Measurements from ENCODE around the gene ITIH5.
"Not testable (repeated sequence)": the region's sequence is repeated elsewhere in the genome, so short reads cannot be mapped to it uniquely, and the experiment has no call there.

The ITIH5 gene

DNA sequence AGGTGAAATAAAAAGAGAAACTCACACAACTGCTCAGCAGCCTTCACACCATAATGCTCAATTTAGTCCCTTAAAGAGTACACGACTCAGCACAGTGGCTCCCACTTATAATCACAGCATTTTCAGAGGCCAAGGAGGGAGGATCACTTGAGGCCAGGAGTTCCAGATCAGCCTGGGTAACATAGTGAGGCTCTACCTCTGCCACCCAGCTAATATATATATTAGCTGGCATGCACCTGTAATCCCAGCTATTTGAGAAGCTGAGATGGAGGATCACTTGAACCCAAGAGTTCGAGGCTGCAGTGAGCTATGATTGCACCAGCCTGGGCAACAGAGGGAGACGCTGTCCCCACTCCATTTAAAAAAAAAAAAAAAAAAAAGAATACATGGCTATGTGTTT, 38.6 kb upstream of the ITIH5 start:
- no peak for DNase-seq (ENCODE audit: low read depth, low spot score)
- Histone ChIP-seq H3K36me3 (ENCODE audit: insufficient read depth, low read length) (no peaks in the 10 kb centered on the region), H3K9me3 (ENCODE audit: low read depth, low read length) (no peaks in the 10 kb centered on the region), H3K27ac (no peak overlapping the region), H3K4me3 (peak overlapping the region; percentile 60; the same call in 1 of the 2 replicates), H3K9ac (ENCODE audit: insufficient read length) (no peak overlapping the region)
- TF ChIP-seq POLR2AphosphoS5 (IDR thresholded peaks at IDR 0.05; ENCODE audit: borderline replicate concordance, low read depth, low read length) (no peak), EZH2 (IDR thresholded peaks at IDR 0.05) (no peak), FOXP2 (optimal IDR thresholded peaks at IDR 0.05; ENCODE audit: control extremely low read depth, extremely low read length, insufficient read depth) (no peak)

DNA sequence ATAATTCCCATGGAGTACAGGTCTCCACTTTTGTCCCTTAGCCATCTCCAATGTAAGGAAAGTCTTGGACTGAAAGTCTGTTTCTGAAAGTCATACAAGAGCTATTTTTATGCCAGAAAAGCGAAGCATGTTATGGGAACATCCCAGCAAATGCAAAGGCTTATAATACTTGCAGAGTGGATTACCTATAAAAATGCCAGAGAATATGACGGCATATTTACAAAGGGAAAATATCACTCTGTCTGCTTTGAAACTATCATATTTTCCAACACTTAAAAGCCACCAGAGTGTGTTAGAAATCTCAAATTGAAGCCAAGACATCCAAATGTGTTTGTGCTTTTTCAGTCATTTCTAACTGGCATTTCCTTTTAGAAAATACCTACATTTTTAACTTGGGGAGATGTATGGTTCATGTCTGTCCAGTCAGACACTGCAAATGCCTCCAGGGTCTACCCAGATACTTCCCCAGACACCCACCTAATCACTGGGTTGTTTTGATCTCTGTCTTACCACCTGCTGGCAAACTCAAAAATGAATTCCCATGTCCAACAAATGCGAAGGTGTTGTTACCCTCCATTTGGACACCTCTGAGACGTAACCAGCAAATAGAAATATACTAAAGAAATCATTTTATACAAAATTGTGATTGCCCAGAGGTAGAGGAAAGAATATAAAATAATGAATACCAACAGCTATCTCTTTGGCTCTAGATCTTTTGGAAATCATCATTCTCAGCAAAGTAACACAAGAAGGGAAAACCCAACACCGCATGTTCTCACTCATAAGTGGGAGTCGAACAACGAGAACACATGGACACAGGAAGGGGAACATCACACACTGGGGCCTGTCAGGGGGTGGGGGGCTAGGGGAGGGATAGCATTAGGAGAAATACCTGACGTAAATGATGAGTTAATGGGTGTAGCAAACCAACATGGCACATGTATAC, 37.6 kb upstream of the ITIH5 start:
- Histone ChIP-seq H3K27ac (no peak overlapping the region), H3K9me3 (ENCODE audit: low read depth, low read length) (no peaks in the 10 kb centered on the region), H3K9ac (ENCODE audit: insufficient read length) (no peak overlapping the region), H3K4me3 (no peak overlapping the region), H3K36me3 (ENCODE audit: insufficient read depth, low read length) (no peaks in the 10 kb centered on the region)
- TF ChIP-seq POLR2AphosphoS5 (IDR thresholded peaks at IDR 0.05; ENCODE audit: borderline replicate concordance, low read depth, low read length) = no peak
- no peak for TF ChIP-seq EZH2 (IDR thresholded peaks at IDR 0.05)
- TF ChIP-seq FOXP2 (optimal IDR thresholded peaks at IDR 0.05; ENCODE audit: control extremely low read depth, extremely low read length, insufficient read depth) = no peak
- DNase-seq (ENCODE audit: low read depth, low spot score) = no peak

DNA sequence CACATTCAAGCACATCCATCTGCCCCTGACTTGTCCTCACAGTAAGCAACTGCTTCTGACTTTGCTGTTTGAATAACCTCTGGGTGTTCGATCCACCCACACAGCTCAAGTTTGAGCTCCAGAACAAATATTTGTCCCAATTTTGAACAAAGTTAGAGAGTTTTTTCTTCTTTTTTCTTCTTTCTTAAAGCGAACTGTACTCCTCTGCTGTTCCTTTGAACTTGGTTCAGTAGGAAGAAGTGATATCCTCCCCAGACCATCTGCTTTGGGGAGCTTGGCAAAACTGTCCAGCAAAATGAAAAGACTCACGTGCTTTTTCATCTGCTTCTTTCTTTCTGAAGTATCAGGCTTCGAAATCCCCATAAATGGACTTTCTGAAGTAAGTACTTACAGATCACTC, 36.4 kb upstream of the ITIH5 start, which contains the start of gene ITIH2:
ITIH2 (plus strand) TSS at position 177 of the 400 bp plus-strand sequence; CDS start at position 296, 119 bp downstream.
- H3K36me3 ChIP-seq (ENCODE audit: insufficient read depth, low read length) = no peaks in the 10 kb centered on the region
- DNase-seq (ENCODE audit: low read depth, low spot score) = no peak
- H3K4me3 ChIP-seq = no peak within 1 kb of the TSS
- no peaks in the 10 kb centered on the region for H3K9me3 ChIP-seq (ENCODE audit: low read depth, low read length)
- H3K9ac ChIP-seq (ENCODE audit: insufficient read length) = no peak within 1 kb of the TSS
- no peak within 1 kb of the TSS for H3K27ac ChIP-seq
- no peak for TF ChIP-seq EZH2 (IDR thresholded peaks at IDR 0.05)
- TF ChIP-seq FOXP2 (optimal IDR thresholded peaks at IDR 0.05; ENCODE audit: control extremely low read depth, extremely low read length, insufficient read depth) = no peak
- no peak for TF ChIP-seq POLR2AphosphoS5 (IDR thresholded peaks at IDR 0.05; ENCODE audit: borderline replicate concordance, low read depth, low read length)

DNA sequence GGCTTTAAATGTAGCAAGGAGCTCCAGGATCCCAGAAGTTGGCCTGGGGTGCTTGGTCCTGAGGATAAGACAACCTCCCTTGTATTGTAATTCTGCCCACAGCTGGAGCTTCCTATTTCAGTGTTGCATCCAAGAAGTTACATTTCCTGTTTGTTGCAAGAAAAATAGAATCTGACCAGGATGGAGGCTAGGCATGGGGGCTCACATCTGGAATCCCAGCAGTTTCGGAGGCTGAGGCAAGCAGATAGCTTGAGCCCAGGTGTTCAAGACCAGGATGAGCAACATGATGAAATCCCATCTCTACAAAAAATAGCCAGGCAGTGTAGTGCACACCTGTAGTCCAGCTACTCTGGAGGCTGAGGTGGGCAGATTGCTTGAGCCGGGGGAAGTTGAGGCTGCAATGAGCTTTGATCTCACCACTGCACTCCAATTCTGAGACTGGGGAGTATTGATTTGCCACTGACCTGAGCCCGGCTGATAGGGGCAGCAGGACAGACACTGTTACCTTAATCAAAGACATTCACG, 35.6 kb upstream of the ITIH5 start:
- no peaks in the 10 kb centered on the region for H3K9me3 ChIP-seq (ENCODE audit: low read depth, low read length)
- H3K36me3 ChIP-seq (ENCODE audit: insufficient read depth, low read length) = no peaks in the 10 kb centered on the region
- H3K9ac ChIP-seq (ENCODE audit: insufficient read length) = no peak overlapping the region
- H3K27ac ChIP-seq = no peak overlapping the region
- DNase-seq (ENCODE audit: low read depth, low spot score) = no peak
- no peak overlapping the region for H3K4me3 ChIP-seq
- TF ChIP-seq EZH2 (IDR thresholded peaks at IDR 0.05) (no peak), POLR2AphosphoS5 (IDR thresholded peaks at IDR 0.05; ENCODE audit: borderline replicate concordance, low read depth, low read length) (no peak), FOXP2 (optimal IDR thresholded peaks at IDR 0.05; ENCODE audit: control extremely low read depth, extremely low read length, insufficient read depth) (no peak)

DNA sequence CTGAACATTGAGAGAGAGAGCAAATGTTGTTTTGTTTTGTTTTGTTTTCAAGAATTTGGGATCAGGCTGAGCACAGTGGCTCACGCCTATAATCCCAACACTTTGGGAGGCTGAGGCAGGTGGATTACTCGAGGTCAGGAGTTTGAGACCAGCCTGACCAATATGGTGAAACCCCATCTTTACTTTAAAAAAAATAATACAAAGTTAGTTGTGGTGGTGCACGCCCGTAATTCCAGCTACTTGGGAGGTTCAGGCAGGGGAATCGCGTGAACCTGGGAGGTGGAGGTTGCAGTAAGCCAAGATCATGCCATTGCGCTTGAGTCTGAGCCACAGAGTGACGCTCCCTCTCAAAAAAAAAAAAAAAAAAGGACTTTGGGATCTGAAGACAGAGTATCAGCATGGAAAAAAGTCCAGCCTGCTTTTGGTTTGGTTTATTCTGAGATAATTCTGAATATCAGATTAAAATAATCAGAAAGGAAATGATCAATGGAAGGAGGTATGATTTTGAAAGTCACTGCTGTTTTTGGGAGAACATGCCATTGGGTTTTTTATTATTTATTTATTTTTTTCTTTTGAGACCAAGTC, 34.5 kb upstream of the ITIH5 start:
- no peaks in the 10 kb centered on the region for H3K36me3 ChIP-seq (ENCODE audit: insufficient read depth, low read length)
- no peak overlapping the region for H3K9ac ChIP-seq (ENCODE audit: insufficient read length)
- TF ChIP-seq EZH2 (IDR thresholded peaks at IDR 0.05) (no peak), FOXP2 (optimal IDR thresholded peaks at IDR 0.05; ENCODE audit: control extremely low read depth, extremely low read length, insufficient read depth) (no peak), POLR2AphosphoS5 (IDR thresholded peaks at IDR 0.05; ENCODE audit: borderline replicate concordance, low read depth, low read length) (no peak)
- H3K4me3 ChIP-seq = no peak overlapping the region
- no peaks in the 10 kb centered on the region for H3K9me3 ChIP-seq (ENCODE audit: low read depth, low read length)
- no peak overlapping the region for H3K27ac ChIP-seq
- DNase-seq (ENCODE audit: low read depth, low spot score) = no peak

DNA sequence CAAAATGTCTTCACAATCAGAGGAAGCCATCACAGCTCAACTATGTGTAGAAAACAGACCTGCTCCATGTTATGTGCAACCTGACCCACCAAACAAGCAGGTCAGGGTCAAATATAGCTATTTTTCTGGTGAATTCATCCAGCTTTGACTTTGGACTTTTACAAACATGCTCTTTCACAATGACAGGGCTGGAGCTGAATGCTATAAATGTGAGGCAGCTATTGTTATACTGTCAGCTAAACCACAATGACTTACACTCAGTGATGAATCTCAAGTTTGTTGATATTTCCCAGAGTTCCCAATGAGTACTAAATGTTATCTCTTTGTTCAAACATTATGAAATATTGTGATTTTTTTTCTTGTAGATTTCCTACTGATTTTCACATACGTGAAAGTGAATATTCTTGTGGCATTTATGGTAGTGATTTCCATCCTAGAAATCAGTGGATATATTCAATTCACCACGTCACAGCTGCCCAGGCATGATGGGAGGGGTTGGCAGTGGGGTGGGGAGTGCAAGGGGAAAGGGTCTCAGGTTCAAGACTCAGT, 33.9 kb upstream of the ITIH5 start:
- TF ChIP-seq EZH2 (IDR thresholded peaks at IDR 0.05) = no peak
- TF ChIP-seq FOXP2 (optimal IDR thresholded peaks at IDR 0.05; ENCODE audit: control extremely low read depth, extremely low read length, insufficient read depth) = no peak
- no peak for TF ChIP-seq POLR2AphosphoS5 (IDR thresholded peaks at IDR 0.05; ENCODE audit: borderline replicate concordance, low read depth, low read length)
- Histone ChIP-seq H3K4me3 (no peak overlapping the region), H3K9ac (ENCODE audit: insufficient read length) (no peak overlapping the region), H3K27ac (no peak overlapping the region), H3K36me3 (ENCODE audit: insufficient read depth, low read length) (no peaks in the 10 kb centered on the region), H3K9me3 (ENCODE audit: low read depth, low read length) (no peaks in the 10 kb centered on the region)
- no peak for DNase-seq (ENCODE audit: low read depth, low spot score)

DNA sequence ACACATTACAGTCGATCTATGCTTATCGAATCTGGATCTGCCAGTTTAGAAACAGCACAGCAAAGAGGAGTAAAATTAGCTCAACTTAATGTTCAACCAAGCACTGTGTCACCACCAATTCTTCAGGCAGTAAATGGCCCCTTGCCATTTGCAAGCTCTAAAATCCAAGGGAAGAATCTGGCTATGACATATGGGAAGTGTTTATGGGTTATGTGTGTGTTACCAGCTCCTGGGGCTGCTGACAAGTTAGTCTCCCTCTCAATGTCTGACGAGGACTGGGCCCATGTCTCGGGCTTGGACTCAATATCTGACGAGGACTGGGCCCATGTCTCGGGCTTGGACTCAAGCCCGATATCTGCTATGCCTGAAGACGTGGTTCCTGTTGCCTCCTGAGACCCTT, 30.7 kb upstream of the ITIH5 start:
- Histone ChIP-seq H3K27ac (no peak overlapping the region), H3K4me3 (no peak overlapping the region), H3K9me3 (ENCODE audit: low read depth, low read length) (no peaks in the 10 kb centered on the region), H3K36me3 (ENCODE audit: insufficient read depth, low read length) (no peaks in the 10 kb centered on the region), H3K9ac (ENCODE audit: insufficient read length) (no peak overlapping the region)
- TF ChIP-seq FOXP2 (optimal IDR thresholded peaks at IDR 0.05; ENCODE audit: control extremely low read depth, extremely low read length, insufficient read depth) (no peak), EZH2 (IDR thresholded peaks at IDR 0.05) (no peak)
- no peak for DNase-seq (ENCODE audit: low read depth, low spot score)

DNA sequence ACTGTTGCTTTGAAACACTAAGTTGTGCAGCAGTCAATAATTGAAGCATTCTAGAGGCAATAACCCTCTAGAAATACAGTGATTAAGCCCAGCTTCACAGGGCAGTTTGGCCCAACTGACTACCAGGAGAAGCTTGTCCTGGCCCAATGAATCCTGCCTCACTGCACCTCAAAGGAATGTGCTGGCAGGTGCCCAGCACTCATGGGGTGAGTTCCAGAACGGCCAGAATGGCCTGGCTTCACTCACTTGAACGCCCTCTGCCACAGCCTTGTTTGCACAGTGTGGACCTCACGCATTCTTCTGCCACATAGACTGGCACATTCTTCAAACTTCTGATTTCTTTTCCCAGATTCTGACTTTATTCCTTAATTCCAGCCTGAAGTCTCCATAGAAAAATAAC, 29.8 kb upstream of the ITIH5 start:
- H3K9ac ChIP-seq (ENCODE audit: insufficient read length) = no peak overlapping the region
- no peak overlapping the region for H3K4me3 ChIP-seq
- no peaks in the 10 kb centered on the region for H3K36me3 ChIP-seq (ENCODE audit: insufficient read depth, low read length)
- TF ChIP-seq POLR2AphosphoS5 (IDR thresholded peaks at IDR 0.05; ENCODE audit: borderline replicate concordance, low read depth, low read length) = no peak
- TF ChIP-seq FOXP2 (optimal IDR thresholded peaks at IDR 0.05; ENCODE audit: control extremely low read depth, extremely low read length, insufficient read depth) = no peak
- TF ChIP-seq EZH2 (IDR thresholded peaks at IDR 0.05) = no peak
- H3K27ac ChIP-seq = no peak overlapping the region
- no peaks in the 10 kb centered on the region for H3K9me3 ChIP-seq (ENCODE audit: low read depth, low read length)
- no peak for DNase-seq (ENCODE audit: low read depth, low spot score)

DNA sequence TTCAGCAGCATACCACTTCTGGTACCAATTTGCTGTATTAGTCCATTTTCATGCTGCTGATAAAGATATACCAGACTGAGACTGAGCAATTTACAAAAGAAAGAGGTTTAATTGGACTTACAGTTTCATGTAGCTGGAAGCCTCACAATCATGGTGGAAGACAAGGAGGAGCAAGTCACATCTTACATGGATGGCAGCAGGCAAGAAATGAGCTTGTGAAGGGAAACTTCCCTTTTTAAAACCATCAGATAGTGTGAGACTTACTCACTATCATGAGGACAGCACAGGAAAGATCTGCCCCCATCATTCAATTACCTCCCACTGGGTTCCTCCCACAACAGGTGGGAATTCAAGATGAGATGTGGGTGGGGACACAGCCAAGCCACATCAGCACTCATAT, 26.4 kb upstream of the ITIH5 start:
- not testable (repeated sequence) for DNase-seq (ENCODE audit: low read depth, low spot score); H3K36me3 ChIP-seq (ENCODE audit: insufficient read depth, low read length); H3K9ac ChIP-seq (ENCODE audit: insufficient read length); H3K4me3 ChIP-seq; H3K9me3 ChIP-seq (ENCODE audit: low read depth, low read length); H3K27ac ChIP-seq

DNA sequence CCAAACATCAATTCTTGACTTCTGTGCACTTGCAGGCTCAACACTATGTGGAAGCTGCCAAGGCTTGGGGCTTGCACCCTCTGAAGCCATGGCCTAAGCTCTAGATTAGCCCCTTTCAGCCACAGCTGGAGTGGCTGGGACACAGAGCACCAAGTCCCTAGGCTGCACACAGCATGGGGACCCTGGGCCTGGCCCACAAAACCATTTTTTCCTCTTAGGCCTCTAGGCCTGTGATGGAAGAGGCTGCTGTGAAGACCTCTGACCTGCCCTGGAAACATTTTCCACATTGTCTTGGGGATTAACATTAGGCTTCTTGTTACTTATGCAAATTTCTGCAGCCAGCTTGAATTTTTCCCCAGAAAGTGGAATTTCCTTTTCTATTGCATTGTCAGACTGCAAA, 25.6 kb upstream of the ITIH5 start:
- not testable (repeated sequence) for H3K9me3 ChIP-seq (ENCODE audit: low read depth, low read length); H3K27ac ChIP-seq; H3K36me3 ChIP-seq (ENCODE audit: insufficient read depth, low read length); DNase-seq (ENCODE audit: low read depth, low spot score); H3K4me3 ChIP-seq; H3K9ac ChIP-seq (ENCODE audit: insufficient read length)

DNA sequence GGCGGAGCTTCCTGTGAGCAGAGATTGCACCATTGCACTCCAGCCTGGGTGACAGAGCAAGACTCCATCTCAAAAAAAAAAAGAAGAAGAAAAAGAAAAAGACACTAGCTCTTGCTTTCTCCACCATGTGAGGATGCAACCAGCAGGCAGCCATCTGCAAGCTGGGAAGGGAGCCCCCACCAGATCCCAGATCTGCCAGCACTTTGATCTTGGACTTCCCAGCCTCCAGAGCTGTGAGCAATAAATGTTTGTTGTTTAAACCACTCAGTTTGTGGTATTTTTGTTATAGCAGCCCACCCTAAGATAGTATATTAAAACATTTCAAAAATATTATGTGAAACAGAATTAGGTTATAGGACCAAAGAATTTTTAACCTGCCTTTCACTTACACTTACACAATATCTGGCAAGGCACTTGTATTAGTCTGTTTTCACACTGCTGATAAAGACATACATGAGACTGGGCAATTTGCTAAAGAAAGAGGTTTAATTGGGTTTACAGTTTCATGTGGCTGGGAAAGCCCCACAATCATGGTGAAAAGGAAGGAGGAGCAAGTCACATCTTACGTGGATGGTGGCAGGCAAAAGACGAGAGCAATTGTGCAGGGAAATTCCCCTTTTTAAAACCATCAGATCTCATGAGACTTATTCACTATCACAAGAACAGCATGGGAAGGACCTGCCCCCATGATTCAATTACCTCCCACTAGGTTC, 24.3 kb upstream of the ITIH5 start:
- not testable (repeated sequence) for H3K4me3 ChIP-seq; H3K9ac ChIP-seq (ENCODE audit: insufficient read length); H3K27ac ChIP-seq; H3K36me3 ChIP-seq (ENCODE audit: insufficient read depth, low read length); H3K9me3 ChIP-seq (ENCODE audit: low read depth, low read length); DNase-seq (ENCODE audit: low read depth, low spot score)
